ENCODE results near the gene CASP8AP2.
"Not testable (repeated sequence)": the region's sequence is repeated elsewhere in the genome, so short reads cannot be mapped to it uniquely, and the experiment has no call there.

Gene CASP8AP2

DNA sequence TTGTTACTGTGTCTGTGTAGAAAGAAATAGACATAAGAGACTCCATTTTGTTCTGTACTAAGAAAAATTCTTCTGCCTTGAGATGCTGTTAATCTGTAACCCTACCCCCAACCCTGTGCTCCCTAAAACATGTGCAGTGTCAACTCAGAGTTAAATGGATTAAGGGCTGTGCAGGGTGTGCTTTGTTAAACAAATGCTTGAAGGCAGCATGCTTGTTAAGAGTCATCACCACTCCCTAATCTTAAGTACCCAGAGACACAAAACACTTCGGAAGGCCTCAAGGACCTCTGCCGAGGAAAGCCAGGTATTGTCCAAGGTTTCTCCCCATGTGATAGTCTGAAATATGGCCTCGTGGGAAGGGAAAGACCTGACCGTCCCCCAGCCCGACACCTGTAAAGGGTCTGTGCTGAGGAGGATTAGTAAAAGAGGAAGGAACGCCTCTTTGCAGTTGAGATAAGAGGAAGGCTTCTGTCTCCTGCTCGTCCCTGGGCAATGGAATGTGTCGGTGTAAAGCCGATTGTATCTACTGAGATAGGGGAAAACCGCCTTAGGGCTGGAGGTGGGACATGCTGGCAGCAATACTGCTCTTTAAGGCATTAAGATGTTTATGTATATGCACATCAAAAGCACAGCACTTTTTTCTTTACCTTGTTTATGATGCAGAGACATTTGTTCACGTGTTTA lies 61.3 kb downstream of the CASP8AP2 start:
- not testable (repeated sequence) for DNase-seq

DNA sequence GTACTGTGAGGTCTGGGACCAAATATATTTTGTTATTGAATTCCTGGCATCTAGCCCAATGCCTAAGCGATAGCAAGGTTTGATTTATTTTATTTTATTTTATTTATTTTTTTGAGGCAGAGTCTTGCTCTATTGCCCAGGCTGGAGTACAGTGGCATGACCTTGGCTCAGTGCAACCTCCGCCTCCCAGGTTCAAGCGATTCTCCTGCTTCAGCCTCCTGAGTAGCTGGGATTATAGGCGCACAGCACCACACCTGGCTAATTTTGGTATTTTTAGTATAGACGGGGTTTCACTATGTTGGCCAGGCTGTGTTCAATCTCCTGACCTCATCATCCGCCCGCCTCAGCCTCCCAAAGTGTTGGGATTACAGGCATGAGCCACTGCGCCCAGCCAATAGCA lies 62.9 kb downstream of the CASP8AP2 start:
- DNase-seq = not testable (repeated sequence)

DNA sequence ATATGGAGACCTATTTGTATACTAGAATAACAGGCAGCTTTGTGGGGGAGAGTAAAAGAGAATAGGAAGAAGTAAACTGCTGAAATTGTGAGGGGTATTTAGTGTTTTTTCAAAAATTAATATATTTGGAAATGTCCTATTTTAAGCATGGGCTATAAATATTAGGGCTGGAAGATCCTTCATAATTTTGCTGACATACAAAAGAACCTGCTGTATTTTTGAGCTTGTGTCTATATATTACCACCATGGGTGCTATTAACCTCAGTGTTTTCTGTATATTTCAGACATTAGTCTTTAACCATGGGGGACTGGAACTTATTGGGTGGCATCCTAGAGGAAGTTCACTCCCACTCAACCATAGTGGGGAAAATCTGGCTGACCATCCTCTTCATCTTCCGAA lies 64.5 kb downstream of the CASP8AP2 start, which contains the start of gene GJA10:
Gene GJA10 (plus strand): TSS at position 301 of the 400 bp plus-strand sequence. CDS start 0 bp downstream, at position 301.
- DNase-seq = no peak

DNA sequence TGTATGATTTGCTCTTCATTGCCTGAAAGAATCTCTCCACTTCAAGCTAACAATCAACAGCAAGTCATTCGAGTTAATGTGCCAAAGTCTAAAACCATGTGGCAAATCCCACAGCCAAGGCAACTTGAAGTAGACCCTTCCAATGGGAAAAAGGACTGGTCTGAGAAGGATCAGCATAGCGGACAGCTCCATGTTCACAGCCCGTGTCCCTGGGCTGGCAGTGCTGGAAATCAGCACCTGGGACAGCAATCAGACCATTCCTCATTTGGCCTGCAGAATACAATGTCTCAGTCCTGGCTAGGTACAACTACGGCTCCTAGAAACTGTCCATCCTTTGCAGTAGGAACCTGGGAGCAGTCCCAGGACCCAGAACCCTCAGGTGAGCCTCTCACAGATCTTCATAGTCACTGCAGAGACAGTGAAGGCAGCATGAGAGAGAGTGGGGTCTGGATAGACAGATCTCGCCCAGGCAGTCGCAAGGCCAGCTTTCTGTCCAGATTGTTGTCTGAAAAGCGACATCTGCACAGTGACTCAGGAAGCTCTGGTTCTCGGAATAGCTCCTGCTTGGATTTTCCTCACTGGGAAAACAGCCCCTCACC lies 65.7 kb downstream of the CASP8AP2 start:
- DNase-seq = no peak

DNA sequence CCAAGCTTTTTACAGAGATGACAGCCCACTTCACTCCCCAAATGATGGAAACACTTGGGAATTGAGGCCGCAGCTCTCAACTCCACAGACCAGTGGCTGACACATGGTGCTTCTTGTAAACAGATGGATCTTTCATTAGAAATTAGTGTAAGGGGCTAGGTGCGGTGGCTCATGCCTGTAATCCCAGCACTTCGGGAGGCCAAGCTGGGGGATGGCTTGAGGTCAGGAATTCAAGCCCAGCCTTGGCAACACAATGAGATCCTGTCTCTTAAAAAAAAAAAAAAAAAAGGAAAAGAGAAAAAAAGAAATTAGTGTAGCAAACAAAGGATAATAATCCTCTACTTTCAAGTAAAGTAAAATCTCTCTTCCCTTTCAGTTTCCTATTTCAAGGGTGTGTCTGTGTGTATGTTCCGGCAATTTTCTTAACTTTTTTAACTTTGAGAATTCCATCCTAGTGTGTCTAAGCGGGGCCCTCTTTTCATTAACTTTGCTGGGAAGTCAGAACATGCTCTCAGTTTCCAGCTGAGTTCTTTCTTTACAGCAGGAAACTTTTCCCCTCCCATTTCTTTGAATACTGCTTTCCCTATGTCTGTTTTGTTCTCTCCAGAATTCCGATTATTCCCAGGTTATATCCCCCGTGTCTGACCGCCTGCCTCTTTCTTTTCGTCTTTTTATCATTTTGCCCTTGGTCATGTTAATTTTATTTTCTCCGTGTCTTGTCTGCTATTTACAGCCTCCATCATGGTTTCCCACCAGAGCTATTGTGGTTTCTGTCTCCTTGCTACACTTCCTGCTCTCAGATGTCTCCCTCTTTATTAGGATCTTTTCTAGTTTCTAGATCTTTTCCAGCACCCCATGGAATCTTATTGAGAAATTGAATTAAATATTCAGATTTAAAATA lies 80.6 kb downstream of the CASP8AP2 start:
- not testable (repeated sequence) for DNase-seq

DNA sequence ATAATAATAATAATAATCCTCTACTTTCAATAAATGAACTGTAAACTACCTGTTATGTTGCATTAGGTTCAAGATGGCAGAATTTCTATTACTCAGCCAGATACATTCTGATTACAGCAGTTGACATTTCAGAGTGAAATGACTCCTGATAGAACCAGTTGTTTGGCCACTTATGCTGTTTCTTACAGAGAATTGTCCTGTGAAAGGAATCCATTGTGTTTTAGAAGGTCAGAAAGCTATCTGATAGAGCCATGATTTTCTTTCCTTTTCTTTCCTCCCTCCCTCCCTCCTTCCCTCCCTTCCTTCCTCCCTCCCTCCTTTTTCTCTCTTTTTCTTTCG lies 81.2 kb downstream of the CASP8AP2 start:
- no peak for DNase-seq

DNA sequence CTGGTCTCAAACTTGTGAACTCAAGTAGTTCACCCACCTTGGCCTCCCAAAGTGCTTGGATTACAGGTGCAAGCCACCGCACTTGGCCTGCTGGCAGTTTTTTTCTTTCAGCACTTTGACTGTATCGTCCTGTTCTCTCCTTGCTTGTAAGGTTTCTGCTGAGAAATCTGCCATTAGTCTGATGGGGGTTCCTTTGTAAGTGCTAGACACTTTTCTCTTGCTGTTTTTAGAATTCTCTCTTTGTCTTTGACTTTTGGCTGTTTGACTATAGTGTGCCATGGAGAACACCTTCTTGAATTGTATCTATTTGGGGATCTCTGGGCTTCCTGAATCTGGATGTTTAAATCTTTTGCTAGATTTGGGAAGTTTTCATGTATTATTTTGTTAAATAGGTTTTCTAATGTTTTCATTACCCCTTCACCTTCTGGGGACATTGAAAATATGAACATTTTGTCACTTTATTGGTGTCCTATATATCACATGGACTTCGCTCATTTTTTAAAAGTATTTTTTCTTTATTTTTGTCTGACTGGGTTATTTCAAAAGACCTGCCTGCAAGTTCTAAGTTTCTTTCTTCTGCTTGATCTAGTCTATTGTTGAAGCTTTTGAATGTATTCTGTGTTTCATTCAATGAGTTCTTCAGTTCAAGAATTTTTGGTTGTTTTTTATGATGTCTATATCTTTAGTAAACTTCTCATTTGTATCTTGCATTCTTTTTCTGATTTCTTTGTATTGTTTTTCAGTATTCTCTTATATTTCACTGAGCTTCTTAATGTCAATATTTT lies 86.6 kb downstream of the CASP8AP2 start:
- no peak for DNase-seq

DNA sequence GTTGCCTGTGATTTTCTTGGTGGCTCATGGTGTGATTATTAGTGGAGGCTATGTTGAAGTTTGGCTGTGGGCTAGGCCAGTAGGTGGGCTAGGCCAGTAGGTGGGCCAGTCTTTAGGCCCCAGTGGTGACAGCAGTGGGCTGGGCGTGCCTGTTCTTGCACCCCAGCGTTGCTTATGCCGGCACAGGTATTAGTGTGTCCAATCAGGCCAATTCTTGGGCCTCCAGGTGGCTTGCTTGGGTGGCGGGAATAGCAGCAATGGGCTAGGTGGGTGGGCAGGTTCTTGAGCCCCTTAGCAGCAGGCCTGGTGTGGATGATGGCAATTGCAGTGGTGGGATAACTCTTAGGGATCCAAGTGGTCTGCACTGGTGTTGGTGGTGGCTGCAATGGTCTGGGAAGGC lies 87.5 kb downstream of the CASP8AP2 start:
- no peak for DNase-seq

DNA sequence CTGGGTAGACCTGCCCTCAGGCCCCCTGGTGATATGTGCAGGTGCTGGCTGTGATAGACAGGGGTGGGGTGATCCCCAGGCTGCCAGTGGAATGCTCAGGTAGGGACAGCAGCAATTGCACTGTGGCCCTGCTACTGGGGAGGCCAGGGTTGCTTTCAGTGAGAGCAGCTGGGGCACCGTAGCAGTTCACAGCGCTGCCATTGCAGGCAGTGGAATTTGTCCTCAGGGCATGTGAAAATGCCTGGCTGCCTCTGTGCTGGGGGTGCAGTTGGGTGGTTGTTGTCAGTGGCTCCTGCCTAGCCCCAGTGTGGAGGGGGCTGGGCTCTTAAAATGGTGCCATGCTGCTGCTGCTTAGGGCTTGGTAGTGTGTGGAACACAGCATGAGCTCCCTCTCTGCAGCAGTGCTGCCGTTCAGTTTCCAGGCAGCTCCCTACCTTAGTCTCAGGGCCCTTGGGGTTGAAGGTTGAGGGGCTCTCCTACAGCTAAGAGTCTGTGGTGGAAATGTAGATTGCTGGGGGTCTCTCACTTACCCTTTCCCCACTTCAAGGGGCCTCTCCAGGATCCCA lies 88.2 kb downstream of the CASP8AP2 start:
- DNase-seq = no peak
